HG03280 (cell line): Measurements from ENCODE around the gene OSBPL2.

Source experiments
- ATAC-seq: cut with Tn5 transposase; IDR thresholded peaks from one replicate; pipeline ENCODE4 v1.9.1; 2021; ENCODE audit warnings: mild to moderate bottlenecking, moderate library complexity; ENCODE audit not compliant: unreplicated experiment

OSBPL2 gene

GRCh38 chr20:62205618-62206387 lies 32.5 kb upstream of the OSBPL2 start:
- ATAC-seq = no peak

GRCh38 chr20:62206388-62206775 lies 31.9 kb upstream of the OSBPL2 start:
- no peak for ATAC-seq

GRCh38 chr20:62208061-62208794 lies 30.1 kb upstream of the OSBPL2 start:
- ATAC-seq = no peak

- ATAC-seq = no peak
Measured at GRCh38 chr20:62208795-62209755, 29.2 kb upstream of the OSBPL2 start.

GRCh38 chr20:62209850-62210495 lies 28.3 kb upstream of the OSBPL2 start:
- ATAC-seq = no peak

- ATAC-seq = no peak
Measured at GRCh38 chr20:62210496-62210855, 27.8 kb upstream of the OSBPL2 start.

- no peak for ATAC-seq
Measured at GRCh38 chr20:62211216-62211615, 27.1 kb upstream of the OSBPL2 start.

GRCh38 chr20:62211769-62212288 lies 26.5 kb upstream of the OSBPL2 start:
- no peak for ATAC-seq

- ATAC-seq = no peak
Measured at GRCh38 chr20:62212299-62212698, 26.0 kb upstream of the OSBPL2 start.

GRCh38 chr20:62214067-62214466 lies 24.3 kb upstream of the OSBPL2 start:
- ATAC-seq = no peak

GRCh38 chr20:62215020-62215990 lies 23.0 kb upstream of the OSBPL2 start:
- ATAC-seq = no peak

GRCh38 chr20:62215991-62216635 lies 22.2 kb upstream of the OSBPL2 start:
- ATAC-seq = no peak

GRCh38 chr20:62216636-62217566 lies 21.4 kb upstream of the OSBPL2 start:
- no peak for ATAC-seq

- no peak for ATAC-seq
Measured at GRCh38 chr20:62217913-62218773, 20.2 kb upstream of the OSBPL2 start.

GRCh38 chr20:62219101-62219991 lies 19.0 kb upstream of the OSBPL2 start:
- ATAC-seq = no peak
